Skeletal muscle satellite cell (primary cell): ENCODE results near the gene MGMT.

Experiments used
- H3K27me3 ChIP-seq: 2 replicates; pipeline ENCODE4 v1.7.0; 2013; ENCODE audit warnings: low read length; ENCODE audit not compliant: control insufficient read depth, insufficient read depth
- H3K36me3 ChIP-seq: 2 replicates; pipeline ENCODE4 v1.7.0; 2013; ENCODE audit warnings: mild to moderate bottlenecking, control low read depth, low read length; ENCODE audit not compliant: insufficient read depth
- H3K4me1 ChIP-seq: 2 replicates; pipeline ENCODE4 v1.7.0; 2013; ENCODE audit warnings: low read length; ENCODE audit not compliant: control insufficient read depth, insufficient read depth
- H3K4me2 ChIP-seq: 2 replicates; pipeline ENCODE4 v1.7.0; 2013; ENCODE audit warnings: mild to moderate bottlenecking, low read length
- H3K4me3 ChIP-seq: 2 replicates; pipeline ENCODE4 v1.7.0; 2013; ENCODE audit warnings: low read length
- H3K9ac ChIP-seq: 2 replicates; pipeline ENCODE4 v1.7.0; 2013; ENCODE audit warnings: mild to moderate bottlenecking, low read depth, low read length, moderate library complexity
- H3K9me3 ChIP-seq: replicated peaks from 2 replicates; pipeline ENCODE4 v1.7.0; 2013; ENCODE audit warnings: mild to moderate bottlenecking, control low read depth, low read length

MGMT gene

GRCh38 chr10:129766611-129767550 is 299.8 kb downstream of the MGMT start:
- H3K36me3 ChIP-seq, result no peaks in the 10 kb centered on the region
- H3K4me3 ChIP-seq, result no peak overlapping the region
- H3K4me1 ChIP-seq, result no peaks in the 10 kb centered on the region
- no peak overlapping the region for H3K4me2 ChIP-seq
- no peaks in the 10 kb centered on the region for H3K27me3 ChIP-seq
- no peak overlapping the region for H3K9ac ChIP-seq
- no peaks in the 10 kb centered on the region for H3K9me3 ChIP-seq

- no peaks in the 10 kb centered on the region for H3K27me3 ChIP-seq
- no peak overlapping the region for H3K4me3 ChIP-seq
- H3K4me1 ChIP-seq, result no peaks in the 10 kb centered on the region
- H3K9me3 ChIP-seq, result no peaks in the 10 kb centered on the region
- no peak overlapping the region for H3K4me2 ChIP-seq
- no peak overlapping the region for H3K9ac ChIP-seq
- H3K36me3 ChIP-seq, result no peaks in the 10 kb centered on the region
Observed at GRCh38 chr10:129767751-129768150, 300.7 kb downstream of the MGMT start.

- no peaks in the 10 kb centered on the region for H3K4me1 ChIP-seq
- H3K4me2 ChIP-seq, result no peak overlapping the region
- H3K9me3 ChIP-seq, result no peaks in the 10 kb centered on the region
- no peak overlapping the region for H3K4me3 ChIP-seq
- no peaks in the 10 kb centered on the region for H3K27me3 ChIP-seq
- no peak overlapping the region for H3K9ac ChIP-seq
- no peaks in the 10 kb centered on the region for H3K36me3 ChIP-seq
Observed at GRCh38 chr10:129768437-129769355, 301.7 kb downstream of the MGMT start.

- Histone ChIP-seq H3K9ac (no peak overlapping the region), H3K9me3 (no peaks in the 10 kb centered on the region), H3K4me2 (no peak overlapping the region), H3K36me3 (no peaks in the 10 kb centered on the region), H3K27me3 (no peaks in the 10 kb centered on the region), H3K4me1 (no peaks in the 10 kb centered on the region), H3K4me3 (no peak overlapping the region)
Observed at GRCh38 chr10:129769381-129770116, 302.5 kb downstream of the MGMT start.

- H3K27me3 ChIP-seq, result no peaks in the 10 kb centered on the region
- no peak overlapping the region for H3K9ac ChIP-seq
- no peak overlapping the region for H3K4me3 ChIP-seq
- no peaks in the 10 kb centered on the region for H3K36me3 ChIP-seq
- no peaks in the 10 kb centered on the region for H3K4me1 ChIP-seq
- H3K4me2 ChIP-seq, result no peak overlapping the region
- H3K9me3 ChIP-seq, result no peaks in the 10 kb centered on the region
Observed at GRCh38 chr10:129770286-129770685, 303.2 kb downstream of the MGMT start.

GRCh38 chr10:129771024-129771423 is 304.0 kb downstream of the MGMT start:
- no peak overlapping the region for H3K4me3 ChIP-seq
- H3K27me3 ChIP-seq, result no peaks in the 10 kb centered on the region
- H3K4me1 ChIP-seq, result no peaks in the 10 kb centered on the region
- no peaks in the 10 kb centered on the region for H3K9me3 ChIP-seq
- no peaks in the 10 kb centered on the region for H3K36me3 ChIP-seq
- H3K9ac ChIP-seq, result no peak overlapping the region
- no peak overlapping the region for H3K4me2 ChIP-seq

- H3K9ac ChIP-seq, result no peak overlapping the region
- no peaks in the 10 kb centered on the region for H3K4me1 ChIP-seq
- no peaks in the 10 kb centered on the region for H3K9me3 ChIP-seq
- H3K27me3 ChIP-seq, result no peaks in the 10 kb centered on the region
- no peak overlapping the region for H3K4me2 ChIP-seq
- H3K4me3 ChIP-seq, result no peak overlapping the region
- no peaks in the 10 kb centered on the region for H3K36me3 ChIP-seq
Observed at GRCh38 chr10:129771576-129771975, 304.5 kb downstream of the MGMT start.

GRCh38 chr10:129771991-129772431 is 305.0 kb downstream of the MGMT start:
- Histone ChIP-seq H3K9ac (no peak overlapping the region), H3K9me3 (no peaks in the 10 kb centered on the region)

GRCh38 chr10:129772468-129773358 is 305.7 kb downstream of the MGMT start:
- no peaks in the 10 kb centered on the region for H3K4me1 ChIP-seq
- H3K27me3 ChIP-seq, result no peaks in the 10 kb centered on the region
- no peaks in the 10 kb centered on the region for H3K9me3 ChIP-seq
- no peaks in the 10 kb centered on the region for H3K36me3 ChIP-seq
- no peak overlapping the region for H3K9ac ChIP-seq
- H3K4me2 ChIP-seq, result no peak overlapping the region
- H3K4me3 ChIP-seq, result no peak overlapping the region

More at GRCh38 chr10:129771991-129772431, 305.0 kb downstream of the MGMT start:
- Histone ChIP-seq H3K4me3 (no peak overlapping the region), H3K36me3 (no peaks in the 10 kb centered on the region), H3K4me1 (no peaks in the 10 kb centered on the region), H3K27me3 (no peaks in the 10 kb centered on the region), H3K4me2 (no peak overlapping the region)

- Histone ChIP-seq H3K4me3 (no peak overlapping the region), H3K9me3 (no peaks in the 10 kb centered on the region), H3K36me3 (no peaks in the 10 kb centered on the region), H3K27me3 (no peaks in the 10 kb centered on the region), H3K4me2 (no peak overlapping the region), H3K9ac (no peak overlapping the region), H3K4me1 (no peaks in the 10 kb centered on the region)
Observed at GRCh38 chr10:129773359-129773990, 306.4 kb downstream of the MGMT start.
